Transverse colon (tissue), 4 donors: ENCODE measurements around the gene PLCG2. TPM values are rescaled to one million over a fixed set of nuclear protein-coding genes. Genes with fewer than 3 reads are reported as not detected.

Experiments used
- DNase-seq: peaks from one replicate; pipeline ENCODE4 v3.0.0-alpha.2; 2019
- H3K27ac ChIP-seq, 4 donors: fragments of 200-600 bp; sonication (generic); 2 replicates each; pipeline ENCODE4 v1.5.1; 2016 to 2018; ENCODE audit warnings: inconsistent platforms in 4 of 4
- H3K27me3 ChIP-seq: fragments of 200-600 bp; sonication (generic); 2 replicates; pipeline ENCODE4 v1.5.1; 2017; ENCODE audit warnings: inconsistent platforms
- H3K36me3 ChIP-seq, 4 donors: fragments of 200-600 bp; sonication (generic); 2 replicates each; pipeline ENCODE4 v1.5.1; 2017 to 2019; ENCODE audit warnings: inconsistent platforms in 4 of 4
- H3K4me1 ChIP-seq, 4 donors: fragments of 200-600 bp; sonication (generic); 2 replicates each; pipeline ENCODE4 v1.5.1; 2017 to 2020; ENCODE audit warnings: inconsistent platforms in 4 of 4
- H3K4me3 ChIP-seq, 4 donors: fragments of 200-600 bp; sonication (generic); 1 replicate in 1 of 4; 2 replicates in 3 of 4; pipeline versions ENCODE4 v1.5.1 to v1.6.1; 2017 to 2019; ENCODE audit warnings: inconsistent platforms in 4 of 4
- H3K9me3 ChIP-seq, 2 donors: fragments of 200-600 bp; sonication (generic); 2 replicates each; pipeline ENCODE4 v1.5.1; 2017 to 2019; ENCODE audit warnings: inconsistent platforms in 2 of 2
- CTCF ChIP-seq, 5 experiments: fragments of 200-600 bp in 3 of 5; fragments of 450-650 bp in 2 of 5; sonication (generic) in 3 of 5; IDR thresholded peaks; 1 replicate in 2 of 5; 2 replicates in 3 of 5; pipeline ENCODE4 v1.5.1; 2016 to 2017; ENCODE audit warnings: antibody characterized with exemption in 5 of 5, inconsistent platforms in 3 of 5, mild to moderate bottlenecking in 2 of 5, moderate library complexity in 1 of 5
- EP300 ChIP-seq: sonication (generic); formaldehyde crosslinking; IDR thresholded peaks from one replicate; pipeline ENCODE4 v1.6.1; 2017; ENCODE audit warnings: antibody characterized with exemption, low read depth
- POLR2A ChIP-seq: fragments of 450-650 bp; IDR thresholded peaks from one replicate; pipeline ENCODE4 v1.6.1; 2016; ENCODE audit warnings: antibody characterized with exemption, mild to moderate bottlenecking, moderate library complexity
- POLR2AphosphoS5 ChIP-seq, 3 donors: sonication (generic); formaldehyde crosslinking; IDR thresholded peaks; one replicate each; pipeline ENCODE4 v1.6.1; 2016; ENCODE audit warnings: antibody characterized with exemption in 3 of 3
- WGBS, 2 donors: methylation state at CpG; one replicate each; pipeline ENCODE4 v1.1.5; 2018; ENCODE audit warnings: low coverage in 1 of 2; 5-methylcytosine and 5-hydroxymethylcytosine counted together
- in situ Hi-C, 4 donors: fragments of 200-750 bp; cut with MboI; loops; one replicate each; pipeline versions ENCODE4 v1.15.0 to v1.15.1; 2017; ENCODE audit warnings: low sequenced_read_pairs in 3 of 4, low pct_ligation_motif_present in 1 of 4, low pct_unique_long_range_greater_than_20kb in 1 of 4
- intact Hi-C: fragments of 100-400 bp; cut with DNase I; formaldehyde crosslinking; loops from one replicate; pipeline ENCODE4 v1.15.1; 2023; ENCODE audit warnings: low total_unique reads
- total RNA-seq, 4 donors: library from RNA; depleted of rRNA; stranded (reverse); fragments of >200 nt; gene quantifications; one replicate each; pipeline ENCODE4 v1.1.0, GENCODE V29; 2016

PLCG2 gene
- total RNA-seq, 4 donors from 2014 or later = 9.0 to 65.9 (median 28.6) TPM

- no peak overlapping the region for H3K4me3 ChIP-seq
- intact Hi-C loops (no loop called here), in situ Hi-C loops (loop anchor here in 3 of 4 donors (25.0 kb wide), 4 partner anchors 382 to 1207 kb away; partner anchors contain the start of genes ATMIN (in 3 of the 3) and DYNLRB2 (in 1 of the 3))
- H3K4me1 ChIP-seq = peaks cover 0 to 9% (median 0%) of the 10 kb centered on the region in 4 donors
- H3K27ac ChIP-seq = no peak overlapping the region
- TF ChIP-seq POLR2AphosphoS5 (IDR thresholded peaks at IDR 0.05) (no peak), CTCF (IDR thresholded peaks at IDR 0.05) (no peak), EP300 (no peak), POLR2A (no peak)
- no peaks in the 10 kb centered on the region for H3K9me3 ChIP-seq
- no peaks in the 10 kb centered on the region for H3K36me3 ChIP-seq
- DNase-seq = no peak
- no peaks in the 10 kb centered on the region for H3K27me3 ChIP-seq
- 68% methylated on average over 4 of the region's 4 CpGs; no CpG with 5 or more reads in 1 of the 2 donors for WGBS, 2 donors
Observed at GRCh38 chr16:81744385-81744784, 34.7 kb upstream of the PLCG2 start.

GRCh38 chr16:81744911-81745310 lies 34.2 kb upstream of the PLCG2 start:
- Histone ChIP-seq H3K4me3 (no peak overlapping the region), H3K9me3 (no peaks in the 10 kb centered on the region), H3K4me1 (peaks cover 0 to 9% (median 0%) of the 10 kb centered on the region in 4 donors), H3K27me3 (no peaks in the 10 kb centered on the region), H3K36me3 (no peaks in the 10 kb centered on the region), H3K27ac (no peak overlapping the region)
- 91 to 94% methylated on average over 3 to 4 of the region's 4 CpGs for WGBS, 2 donors
- no peak for TF ChIP-seq EP300
- TF ChIP-seq CTCF (IDR thresholded peaks at IDR 0.05) = no peak
- no peak for TF ChIP-seq POLR2AphosphoS5 (IDR thresholded peaks at IDR 0.05)
- no peak for TF ChIP-seq POLR2A
- in situ Hi-C loops = loop anchor here in 3 of 4 donors (25.0 kb wide), 4 partner anchors 383 to 1208 kb away; partner anchors contain the start of genes ATMIN (in 3 of the 3) and DYNLRB2 (in 1 of the 3)
- intact Hi-C loops = no loop called here
- DNase-seq = no peak

- Histone ChIP-seq H3K4me3 (peak overlapping the region in 3 of 4 donors; percentile 3 to 45 (median 26)), H3K27ac (peak overlapping the region in 2 of 4 donors; percentile 31 to 39), H3K9me3 (no peaks in the 10 kb centered on the region), H3K36me3 (no peaks in the 10 kb centered on the region), H3K27me3 (no peaks in the 10 kb centered on the region), H3K4me1 (peaks cover 0 to 9% (median 0%) of the 10 kb centered on the region in 4 donors)
- in situ Hi-C loops (loop anchor here in 3 of 4 donors (25.0 kb wide), 4 partner anchors 384 to 1209 kb away; partner anchors contain the start of genes ATMIN (in 3 of the 3) and DYNLRB2 (in 1 of the 3)), intact Hi-C loops (no loop called here)
- TF ChIP-seq CTCF (IDR thresholded peaks at IDR 0.05) = no peak
- no peak for TF ChIP-seq POLR2A
- no peak for TF ChIP-seq POLR2AphosphoS5 (IDR thresholded peaks at IDR 0.05)
- TF ChIP-seq EP300 = no peak
- 28 to 77% methylated on average over 3 to 28 of the region's 33 CpGs for WGBS, 2 donors
- DNase-seq = peak; percentile 75
Observed at GRCh38 chr16:81745704-81746558, 33.2 kb upstream of the PLCG2 start.

GRCh38 chr16:81746566-81746965 lies 32.5 kb upstream of the PLCG2 start:
- whole genome bisulfite sequencing, 2 donors = 40 to 67% methylated on average over 1 to 5 of the region's 5 CpGs
- H3K27ac ChIP-seq = no peak overlapping the region
- H3K27me3 ChIP-seq = no peaks in the 10 kb centered on the region
- no peaks in the 10 kb centered on the region for H3K36me3 ChIP-seq
- TF ChIP-seq EP300 (no peak), POLR2AphosphoS5 (IDR thresholded peaks at IDR 0.05) (no peak), CTCF (IDR thresholded peaks at IDR 0.05) (no peak), POLR2A (no peak)
- no peak for DNase-seq
- H3K4me1 ChIP-seq = peaks cover 0 to 9% (median 0%) of the 10 kb centered on the region in 4 donors
- H3K4me3 ChIP-seq = peak overlapping the region in 2 of 4 donors; percentile 26 to 45
- H3K9me3 ChIP-seq = no peaks in the 10 kb centered on the region
- intact Hi-C loops (no loop called here), in situ Hi-C loops (loop anchor here in 3 of 4 donors (25.0 kb wide), 4 partner anchors 384 to 1209 kb away; partner anchors contain the start of genes ATMIN (in 3 of the 3) and DYNLRB2 (in 1 of the 3))
